Tongue (tissue), 2 donors: ENCODE data around the gene OR2L8. TPM values are rescaled to one million over a fixed set of nuclear protein-coding genes. Genes with fewer than 3 reads are reported as not detected.

Experiments used
- DNase-seq: peaks from one replicate; pipeline ENCODE4 v3.0.0-alpha.2; 2015
- total RNA-seq: library from RNA; depleted of rRNA; stranded (reverse); fragments of >200 nt; gene quantifications from one replicate; pipeline ENCODE4 v1.2.3, GENCODE V29; 2014

The OR2L8 gene
- not detected for total RNA-seq

DNA sequence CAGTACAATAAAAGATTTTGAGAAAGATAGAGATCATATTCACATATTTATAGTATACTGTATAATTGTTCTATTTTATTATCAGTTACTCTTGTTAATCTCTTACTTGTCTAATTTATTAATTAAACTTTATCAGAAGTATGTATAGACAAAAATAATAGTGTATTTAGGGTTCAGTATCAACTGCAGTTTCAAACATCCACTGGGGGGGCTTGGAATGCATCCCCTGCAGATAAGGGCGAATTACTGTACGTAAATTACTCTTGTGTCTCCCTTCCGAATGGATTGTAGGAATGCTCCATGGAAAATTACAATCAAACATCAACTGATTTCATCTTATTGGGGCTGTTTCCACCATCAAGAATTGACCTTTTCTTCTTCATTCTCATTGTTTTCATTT, at the start of gene OR2L8:
TSS of gene OR2L8 (plus strand) at position 301 of the 400 bp plus-strand sequence. CDS start at position 301, 0 bp downstream.
- DNase-seq, result no peak

- DNase-seq, result no peak
Measured at GRCh38 chr1:247904122-247904521, 44.5 kb upstream of the OR2L8 start.

DNA sequence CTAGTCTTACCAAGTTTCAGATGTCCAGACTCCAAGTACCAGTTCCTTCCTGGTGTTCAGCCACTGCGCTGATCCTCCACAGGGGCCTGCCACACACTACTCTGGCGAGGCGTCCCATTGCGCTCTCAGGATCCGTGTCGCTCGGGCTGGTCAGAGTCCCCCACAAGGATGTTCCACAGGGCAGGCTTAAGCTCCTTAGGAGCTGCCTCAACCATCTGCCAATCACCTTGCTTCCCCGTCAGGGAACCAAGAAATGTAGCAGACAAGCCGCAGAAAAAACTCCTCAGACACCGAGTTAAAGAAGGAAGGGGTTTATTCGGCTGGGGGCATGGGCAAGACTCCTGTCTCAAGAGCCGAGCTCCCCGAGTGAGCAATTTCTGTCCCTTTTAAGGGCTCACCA, 43.5 kb upstream of the OR2L8 start:
- DNase-seq, result no peak

- DNase-seq, result no peak
Measured at GRCh38 chr1:247905910-247906503, 42.7 kb upstream of the OR2L8 start.

DNA sequence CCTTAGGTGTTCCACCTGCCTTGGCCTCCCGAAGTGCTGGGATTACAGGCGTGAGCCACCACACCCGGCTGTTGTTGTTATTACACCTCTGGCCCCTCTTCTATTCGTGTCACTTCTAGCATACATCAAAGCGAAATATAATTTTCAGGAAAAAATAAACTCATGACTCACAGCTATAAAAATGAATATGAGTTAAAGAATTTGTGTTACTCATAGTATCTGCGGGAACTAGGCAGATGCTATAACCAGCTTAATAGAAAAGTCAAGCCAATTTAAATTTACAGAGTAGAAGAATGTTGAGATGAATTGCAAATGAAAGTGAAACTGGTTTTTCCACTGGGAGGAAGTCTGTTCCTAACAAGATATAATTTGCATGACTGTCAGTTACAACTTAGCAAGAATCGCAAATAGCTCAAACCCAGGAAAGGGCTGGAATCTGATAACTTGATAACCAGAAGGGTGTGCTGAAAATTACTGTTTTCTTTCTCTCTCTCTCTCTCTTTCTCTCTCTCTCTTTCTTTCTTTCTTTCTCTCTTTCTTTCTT, 42.1 kb upstream of the OR2L8 start:
- no peak for DNase-seq

- DNase-seq, result no peak
Measured at GRCh38 chr1:247908766-247909165, 39.9 kb upstream of the OR2L8 start.

GRCh38 chr1:247913786-247914185, 34.9 kb upstream of the OR2L8 start:
- no peak for DNase-seq

DNA sequence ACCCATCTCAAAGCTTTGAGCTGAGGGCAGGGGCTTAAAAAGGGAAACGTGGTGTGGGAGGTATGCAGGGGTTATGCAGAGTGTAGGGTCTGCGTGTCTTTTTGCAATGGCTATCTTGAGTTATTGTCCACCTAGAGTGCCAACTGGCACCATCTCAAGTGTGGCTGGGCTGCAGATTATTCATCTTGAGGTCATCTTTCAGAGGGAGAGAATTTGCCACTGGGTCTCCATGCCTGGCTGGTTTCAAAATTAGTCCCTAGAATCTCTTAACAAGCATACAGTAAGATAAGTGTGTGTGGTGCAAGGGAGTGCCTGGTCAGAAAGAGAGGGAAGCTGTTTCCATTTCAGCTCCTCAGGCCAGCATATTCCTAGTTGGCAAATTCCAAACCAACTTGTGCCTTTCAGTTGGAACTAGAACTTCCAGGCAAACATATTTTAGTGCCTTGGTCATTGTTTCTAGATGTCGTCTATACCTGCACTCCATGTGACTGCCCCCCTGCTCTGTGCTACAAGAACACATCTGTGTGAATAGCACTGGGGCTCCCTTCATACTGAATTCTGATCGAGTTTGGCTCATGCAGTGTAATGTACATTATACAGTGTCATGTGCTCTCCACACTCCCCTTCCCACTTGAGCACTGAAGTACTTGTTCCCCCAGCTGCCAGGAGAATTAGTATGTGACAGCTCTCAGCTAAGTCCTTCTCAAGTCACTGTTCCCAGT, 33.6 kb upstream of the OR2L8 start:
- DNase-seq, result peak; percentile 17

- DNase-seq, result no peak
Measured at GRCh38 chr1:247919952-247920351, 28.7 kb upstream of the OR2L8 start, which contains the start of gene OR2T8. OR2T8 (plus strand) TSS chr1:247920252; CDS start chr1:247921018, 766 bp downstream.

DNA sequence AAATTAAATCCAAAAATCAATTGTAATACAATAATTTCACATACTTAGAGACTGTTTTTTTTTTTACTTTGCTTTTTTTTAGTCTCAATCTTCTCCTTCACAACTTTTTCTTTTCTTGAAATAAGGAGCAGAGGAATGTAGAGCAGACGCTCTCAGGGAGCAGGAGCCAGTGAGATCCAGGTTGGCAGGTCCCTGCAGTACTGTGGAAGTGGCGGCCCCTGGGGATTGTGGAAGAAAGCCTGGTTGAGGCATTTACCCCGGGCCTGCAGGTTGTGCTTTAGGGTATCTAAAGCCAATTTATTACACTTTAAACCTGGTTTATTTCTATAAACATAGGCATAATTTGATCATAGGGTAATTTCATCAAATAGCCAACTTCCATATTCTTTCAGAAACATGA, 24.7 kb upstream of the OR2L8 start:
- DNase-seq, result no peak

GRCh38 chr1:247924868-247925267, 23.8 kb upstream of the OR2L8 start, which contains the start of gene OR2AJ1:
OR2AJ1 (plus strand) TSS chr1:247924889; CDS start chr1:247933769, 8,880 bp downstream.
- DNase-seq, result no peak

DNA sequence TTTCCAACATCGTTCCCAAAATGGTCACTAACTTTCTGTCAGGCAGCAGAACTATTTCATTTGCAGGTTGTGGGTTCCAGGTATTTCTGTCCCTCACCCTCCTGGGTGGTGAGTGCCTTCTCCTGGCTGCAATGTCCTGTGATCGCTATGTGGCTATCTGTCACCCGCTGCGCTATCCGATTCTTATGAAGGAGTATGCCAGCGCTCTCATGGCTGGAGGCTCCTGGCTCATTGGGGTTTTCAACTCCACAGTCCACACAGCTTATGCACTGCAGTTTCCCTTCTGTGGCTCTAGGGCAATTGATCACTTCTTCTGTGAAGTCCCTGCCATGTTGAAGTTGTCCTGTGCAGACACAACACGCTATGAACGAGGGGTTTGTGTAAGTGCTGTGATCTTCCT, 14.7 kb upstream of the OR2L8 start:
- no peak for DNase-seq

- DNase-seq, result no peak
Measured at GRCh38 chr1:247935781-247936180, 12.9 kb upstream of the OR2L8 start.

DNA sequence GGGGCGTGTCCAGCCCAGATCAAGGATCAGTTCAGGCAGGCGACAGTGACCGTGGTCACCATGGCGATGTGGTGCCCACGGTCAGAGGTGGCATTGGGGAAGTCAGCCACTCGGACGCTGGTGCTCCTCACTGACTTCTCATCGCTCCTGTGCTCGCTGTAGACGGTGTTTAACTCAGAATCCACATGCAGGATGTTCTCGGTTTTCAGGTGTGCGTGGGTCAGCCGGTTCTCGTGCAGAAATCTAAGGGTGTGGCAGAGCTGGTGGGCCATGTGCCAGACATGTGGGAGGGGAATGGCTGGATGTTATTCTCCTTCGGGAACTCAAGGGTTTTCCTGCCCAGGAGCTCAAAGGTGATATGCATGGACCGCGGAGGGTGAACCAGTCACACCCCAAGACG, 12.2 kb upstream of the OR2L8 start:
- DNase-seq, result no peak

- peak; percentile 66 for DNase-seq
Measured at GRCh38 chr1:247936965-247937734, 11.5 kb upstream of the OR2L8 start.

DNA sequence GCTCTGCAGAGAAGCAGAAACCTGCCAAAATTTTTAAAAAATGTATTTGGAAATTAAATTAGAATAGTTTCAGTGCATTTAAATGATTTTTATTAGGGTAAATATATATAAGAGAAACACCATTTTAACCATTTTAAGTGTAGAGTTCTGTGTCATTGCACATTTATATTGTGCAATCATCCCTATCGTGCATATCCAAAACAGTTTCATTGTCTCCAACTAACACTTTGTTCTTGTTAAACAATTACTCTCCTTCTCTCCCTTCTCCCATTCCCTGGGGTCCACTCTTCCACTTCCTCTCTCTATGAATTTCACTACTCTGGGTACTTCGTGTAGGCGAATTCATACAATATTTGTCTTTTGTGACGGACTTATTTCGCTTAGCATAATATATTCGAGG, 6.0 kb upstream of the OR2L8 start:
- DNase-seq, result no peak

GRCh38 chr1:247953408-247953807, 4.8 kb downstream of the OR2L8 start:
- no peak for DNase-seq

DNA sequence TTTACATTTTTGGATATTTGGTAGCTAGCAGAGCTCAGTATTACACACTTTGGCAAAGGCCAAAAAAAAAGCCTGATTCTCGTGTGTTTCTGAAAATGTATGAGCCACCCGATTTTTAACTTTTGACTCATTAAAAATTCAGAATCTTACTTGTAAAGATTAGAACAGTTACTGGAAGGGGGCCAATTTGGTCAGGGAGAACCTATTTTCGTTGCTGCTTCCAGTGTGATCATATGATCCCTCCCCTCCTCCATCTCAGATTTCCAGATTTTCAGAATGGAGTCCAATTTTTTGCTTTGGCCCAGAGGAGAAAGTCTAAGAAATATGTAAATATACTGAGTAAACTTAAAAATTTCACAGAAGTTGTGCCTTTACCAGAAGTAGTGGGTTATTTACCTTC, 13.1 kb downstream of the OR2L8 start:
- no peak for DNase-seq

DNA sequence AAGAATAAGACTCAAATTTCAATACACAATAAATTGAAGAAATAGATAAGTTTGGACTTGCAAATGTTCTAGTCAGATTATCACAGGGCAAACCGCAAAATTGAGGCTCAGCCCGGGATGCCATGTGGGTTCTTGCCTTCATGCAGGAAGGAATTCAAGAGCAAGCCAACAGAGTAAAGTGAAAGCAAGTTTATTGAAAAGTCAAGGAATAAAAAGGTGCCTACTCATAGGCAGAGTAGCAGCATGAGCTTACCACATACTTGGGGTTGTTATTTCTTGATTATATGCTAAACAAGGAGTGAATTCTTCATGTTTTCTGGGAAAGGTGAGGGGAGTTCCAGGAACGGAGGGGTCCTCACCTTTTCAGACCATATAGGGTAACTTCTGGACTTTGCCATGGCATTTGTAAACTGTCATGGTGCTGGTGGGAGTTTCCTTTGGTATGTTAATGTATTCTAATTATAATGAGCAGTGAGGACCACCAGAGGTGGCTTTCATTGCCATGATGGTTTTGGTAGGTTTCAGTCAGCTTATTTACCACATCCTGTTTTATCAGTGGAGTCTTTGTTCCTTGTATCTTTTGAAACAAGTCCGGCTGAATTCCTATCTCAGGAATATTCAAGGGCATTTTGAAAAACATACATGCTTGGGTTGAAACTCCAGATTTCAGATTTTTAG, 14.4 kb downstream of the OR2L8 start:
- no peak for DNase-seq

DNA sequence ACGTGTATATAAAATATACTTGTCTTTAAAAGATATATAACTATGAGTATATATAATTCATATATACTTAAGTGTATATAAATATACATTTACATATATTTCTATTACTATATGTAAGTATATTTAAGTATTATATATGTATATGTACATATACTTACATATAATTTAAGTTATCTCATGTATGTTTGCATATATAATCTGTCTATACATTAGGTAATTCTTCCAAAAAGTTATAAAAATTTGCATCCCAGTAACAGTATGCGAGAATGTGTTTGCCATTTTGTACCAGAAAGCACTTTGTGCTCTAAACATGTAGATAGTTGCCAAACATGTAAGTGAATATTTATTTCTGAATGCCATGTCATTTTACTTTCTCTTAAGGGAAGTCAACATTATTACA, 16.3 kb downstream of the OR2L8 start, which contains the start of gene OR2AK2:
TSS of gene OR2AK2 (plus strand) at position 301 of the 400 bp plus-strand sequence. CDS start 144 bp downstream, outside the sequence.
- DNase-seq, result no peak

DNA sequence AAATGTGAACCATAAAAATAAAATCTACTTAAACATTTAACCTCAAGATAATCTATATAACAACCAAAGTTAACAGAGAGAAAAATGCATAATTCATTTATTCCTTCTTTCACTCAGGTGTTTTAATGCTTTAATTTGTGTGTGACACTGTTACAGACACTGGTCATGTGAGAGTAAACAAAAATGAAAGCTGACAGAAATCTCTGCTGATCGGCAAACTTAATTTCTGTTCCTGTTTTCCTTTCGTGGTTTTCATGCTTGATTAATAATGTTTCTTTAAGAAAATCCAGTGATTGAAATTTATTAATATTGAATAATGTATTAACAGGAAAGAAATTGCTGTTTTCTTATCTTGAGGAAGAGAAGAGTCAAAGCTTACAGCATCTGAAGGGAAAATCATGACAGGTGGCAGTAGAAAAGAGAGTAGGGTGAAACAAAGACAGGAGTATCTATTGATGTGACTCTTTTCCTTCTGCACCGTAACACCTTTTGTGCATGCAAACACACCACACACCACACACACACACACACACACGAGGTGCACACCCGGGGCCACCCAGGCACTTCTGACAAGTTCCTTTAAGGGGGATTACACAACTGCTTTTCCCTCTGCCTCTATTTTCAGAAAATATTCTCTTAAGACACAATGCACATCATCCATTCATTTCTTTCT, 18.0 kb downstream of the OR2L8 start:
- no peak for DNase-seq

DNA sequence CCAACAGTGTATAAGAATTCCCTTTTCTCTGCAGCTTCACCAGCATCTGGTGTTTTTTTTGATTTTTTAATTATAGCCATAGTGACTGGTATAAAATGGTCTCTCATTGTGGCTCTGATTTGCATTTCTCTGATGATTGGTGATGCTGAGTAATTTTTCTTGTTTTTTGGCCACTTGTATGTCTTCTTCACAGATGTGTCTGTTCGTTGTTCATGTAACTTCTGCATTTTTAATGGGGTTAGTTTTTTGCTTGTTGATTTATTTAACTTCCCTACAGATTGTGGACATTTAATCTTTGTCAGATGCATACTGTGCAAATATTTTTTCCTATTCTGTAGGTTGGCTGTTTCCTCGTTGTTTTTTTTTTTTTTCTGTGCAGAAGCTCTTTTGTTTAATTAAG, 44.3 kb downstream of the OR2L8 start:
- no peak for DNase-seq
